Right lobe of liver (tissue), 4 donors: ENCODE results near the gene DRD4.

Source experiments
- CTCF ChIP-seq, 4 donors: fragments of 200-600 bp in 3 of 4; fragments of 450-650 bp in 1 of 4; IDR thresholded peaks; one replicate each; pipeline versions ENCODE4 v1.5.1 to v1.8.0; 2016 to 2022; ENCODE audit warnings: antibody characterized with exemption in 4 of 4, mild to moderate bottlenecking in 2 of 4
- POLR2A ChIP-seq: fragments of 450-650 bp; IDR thresholded peaks from one replicate; pipeline ENCODE4 v1.6.1; 2017; ENCODE audit warnings: antibody characterized with exemption, mild to moderate bottlenecking
- donor health status: DM: no; HTN: no; CAD: no.
- donor health status: DM: no; HTN: no; CAD: no.
- donor health status: DM: no; HTN: yes; CAD: no.

DNA sequence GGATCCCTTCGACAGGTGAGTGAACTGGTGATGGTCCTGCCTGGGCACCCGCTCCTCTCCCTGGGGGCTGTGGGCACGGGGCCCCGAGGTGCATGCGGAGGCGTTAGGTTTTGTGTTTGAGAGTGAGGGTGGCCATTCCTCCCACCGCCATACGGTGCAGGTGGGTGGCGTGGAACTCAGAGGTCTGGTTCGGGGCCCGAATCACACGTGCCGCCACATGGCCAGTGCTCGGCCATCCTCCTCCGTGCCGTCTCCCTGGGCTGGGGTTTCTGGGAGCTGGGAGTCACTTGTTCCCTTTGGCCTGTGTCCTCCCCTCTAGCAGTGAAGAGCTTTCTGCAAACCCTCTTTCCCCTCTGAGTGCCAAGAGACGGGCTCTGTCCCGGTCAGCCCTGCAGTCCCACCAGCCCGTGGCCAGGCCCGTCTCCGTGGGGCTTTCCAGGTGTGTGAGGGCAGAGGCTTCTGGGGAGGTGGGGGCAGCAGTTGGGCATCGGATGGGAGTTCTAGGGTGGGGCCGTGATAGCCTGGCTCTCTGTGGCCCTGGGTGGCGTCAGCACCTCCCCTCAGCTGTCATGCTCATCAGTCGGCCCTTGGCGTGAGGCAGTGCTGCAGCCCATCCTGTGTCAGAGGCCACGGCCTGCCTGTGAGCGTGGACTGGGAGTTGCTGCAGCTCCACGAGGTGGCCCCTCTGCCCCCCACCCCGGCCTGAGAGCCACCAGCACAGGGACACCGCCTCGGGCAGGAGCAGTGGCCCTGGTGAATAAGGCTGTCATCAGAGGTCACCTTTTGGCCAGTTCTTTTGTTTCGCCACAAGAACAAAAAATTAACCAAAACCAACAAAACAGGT is 31.6 kb upstream of the DRD4 start:
- no peak for TF ChIP-seq POLR2A
- no peak for TF ChIP-seq CTCF (IDR thresholded peaks at IDR 0.05)
